ENCODE measurements around the gene CALD1.

Gene CALD1

DNA sequence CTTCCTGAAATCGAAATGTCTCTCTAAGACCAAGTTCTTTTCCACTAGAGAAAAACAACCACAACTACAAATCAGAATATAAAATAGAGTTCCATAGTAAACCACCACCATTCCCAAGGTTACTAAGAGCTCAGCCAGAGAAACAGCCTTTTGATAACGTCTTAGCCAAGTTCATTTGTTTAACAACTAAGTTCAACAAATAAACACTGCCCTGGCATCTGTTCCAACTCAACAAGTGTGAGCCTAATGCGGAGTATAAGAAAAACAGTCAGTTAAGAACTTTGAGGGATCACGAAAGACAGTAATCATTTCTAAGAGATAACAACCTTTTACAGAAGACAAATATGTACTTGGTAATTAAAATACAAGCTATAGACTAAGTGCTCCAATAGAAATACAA is 77.3 kb downstream of the CALD1 start:
- H3K4me3 ChIP-seq (replicated peaks; ENCODE audit: low read depth, low read length): no peak overlapping the region
- TF ChIP-seq, protein P1, sequence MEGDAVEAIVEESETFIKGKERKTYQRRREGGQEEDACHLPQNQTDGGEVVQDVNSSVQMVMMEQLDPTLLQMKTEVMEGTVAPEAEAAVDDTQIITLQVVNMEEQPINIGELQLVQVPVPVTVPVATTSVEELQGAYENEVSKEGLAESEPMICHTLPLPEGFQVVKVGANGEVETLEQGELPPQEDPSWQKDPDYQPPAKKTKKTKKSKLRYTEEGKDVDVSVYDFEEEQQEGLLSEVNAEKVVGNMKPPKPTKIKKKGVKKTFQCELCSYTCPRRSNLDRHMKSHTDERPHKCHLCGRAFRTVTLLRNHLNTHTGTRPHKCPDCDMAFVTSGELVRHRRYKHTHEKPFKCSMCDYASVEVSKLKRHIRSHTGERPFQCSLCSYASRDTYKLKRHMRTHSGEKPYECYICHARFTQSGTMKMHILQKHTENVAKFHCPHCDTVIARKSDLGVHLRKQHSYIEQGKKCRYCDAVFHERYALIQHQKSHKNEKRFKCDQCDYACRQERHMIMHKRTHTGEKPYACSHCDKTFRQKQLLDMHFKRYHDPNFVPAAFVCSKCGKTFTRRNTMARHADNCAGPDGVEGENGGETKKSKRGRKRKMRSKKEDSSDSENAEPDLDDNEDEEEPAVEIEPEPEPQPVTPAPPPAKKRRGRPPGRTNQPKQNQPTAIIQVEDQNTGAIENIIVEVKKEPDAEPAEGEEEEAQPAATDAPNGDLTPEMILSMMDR (IDR thresholded peaks at IDR 0.05; ENCODE audit: low read depth, low read length, missing control alignments): no peak
- no peak for DNase-seq (ENCODE audit: extremely low read depth, low read depth)

DNA sequence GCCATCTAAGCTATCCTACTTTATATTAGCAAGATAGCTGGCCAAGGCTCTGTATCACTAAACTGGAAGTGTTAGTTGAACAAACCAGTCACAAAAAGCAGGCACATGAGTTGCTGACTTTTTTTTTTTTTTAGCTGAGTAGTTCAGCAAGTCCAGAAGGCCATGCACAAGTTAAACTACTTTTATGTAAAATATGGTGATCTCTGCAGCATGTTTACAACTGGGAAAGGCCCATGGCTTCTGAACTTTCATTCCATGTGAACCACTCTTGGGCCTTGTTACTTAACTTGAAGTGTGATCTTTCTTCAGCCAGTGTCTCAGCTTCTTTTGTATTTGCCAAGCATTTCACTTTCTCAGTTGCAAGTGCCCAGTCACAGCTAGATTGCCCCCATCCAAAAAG is 78.5 kb downstream of the CALD1 start:
- H3K4me3 ChIP-seq (replicated peaks; ENCODE audit: low read depth, low read length): no peak overlapping the region
- TF ChIP-seq, protein P1 (IDR thresholded peaks at IDR 0.05; ENCODE audit: low read depth, low read length, missing control alignments): no peak
- DNase-seq (ENCODE audit: extremely low read depth, low read depth): no peak

DNA sequence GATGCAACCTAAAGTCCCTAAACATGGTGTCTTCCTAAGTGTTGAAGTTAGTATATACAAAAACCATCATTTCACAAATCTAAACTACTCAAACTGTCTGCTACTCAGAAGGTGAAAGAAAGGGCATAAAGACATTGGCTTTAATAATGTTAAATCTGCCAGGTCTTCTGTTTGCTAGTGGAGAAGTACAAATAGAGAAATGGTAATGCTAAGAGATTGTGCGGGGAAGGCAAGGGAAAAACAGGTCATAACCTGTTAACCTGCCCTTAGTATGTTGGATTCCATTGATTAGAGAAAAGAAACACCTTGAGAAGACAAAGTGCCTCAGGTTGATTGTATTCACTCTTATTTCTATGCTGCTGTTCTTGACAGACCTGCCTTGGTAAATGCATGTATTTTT is 80.3 kb downstream of the CALD1 start:
- H3K4me3 ChIP-seq (replicated peaks; ENCODE audit: low read depth, low read length): no peak overlapping the region
- TF ChIP-seq, protein P1 (IDR thresholded peaks at IDR 0.05; ENCODE audit: low read depth, low read length, missing control alignments): no peak
- no peak for DNase-seq (ENCODE audit: extremely low read depth, low read depth)

DNA sequence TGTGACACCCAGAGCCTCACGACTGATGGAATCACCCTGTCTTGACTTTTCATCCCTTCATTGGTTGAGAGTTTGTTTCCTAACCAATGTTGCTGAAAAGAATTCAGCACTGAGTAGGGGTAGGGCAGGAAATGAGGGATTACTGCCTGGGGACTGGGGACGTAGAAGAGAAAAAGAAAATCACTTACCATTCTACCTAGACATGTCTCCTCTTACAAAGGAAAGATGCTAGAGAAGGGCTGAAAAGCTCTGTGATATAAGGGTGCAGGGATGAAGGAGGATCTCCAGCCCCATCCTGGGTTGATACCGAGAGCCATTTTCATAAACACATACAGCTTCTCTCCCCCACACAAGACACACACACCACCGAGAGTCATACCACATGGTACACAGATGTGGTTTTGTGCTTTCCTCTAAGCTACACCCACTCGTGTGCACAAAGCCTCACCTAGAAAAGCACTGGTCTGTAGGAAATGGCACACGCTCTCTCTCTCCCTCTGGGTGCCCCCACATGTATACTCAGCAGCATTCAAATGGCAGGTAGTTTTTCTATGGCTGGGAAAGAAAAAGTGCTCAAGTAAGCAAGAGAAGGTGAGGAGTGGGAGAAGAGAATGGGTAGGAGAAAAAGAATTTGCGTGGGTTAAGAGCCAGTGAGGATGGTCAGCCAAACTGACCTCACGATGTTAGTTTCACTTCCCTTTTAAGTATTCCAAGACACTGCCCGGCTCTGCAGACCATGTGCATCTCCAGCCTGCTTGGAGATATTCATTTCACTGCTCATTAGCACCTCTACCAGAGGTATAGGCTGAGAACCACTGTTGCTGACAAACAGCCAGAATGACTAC is 85.8 kb downstream of the CALD1 start:
- H3K4me3 ChIP-seq (replicated peaks; ENCODE audit: low read depth, low read length): peak overlapping the region; percentile 20
- DNase-seq (ENCODE audit: extremely low read depth, low read depth): peak; percentile 87
- TF ChIP-seq, protein P1 (IDR thresholded peaks at IDR 0.05; ENCODE audit: low read depth, low read length, missing control alignments): no peak

DNA sequence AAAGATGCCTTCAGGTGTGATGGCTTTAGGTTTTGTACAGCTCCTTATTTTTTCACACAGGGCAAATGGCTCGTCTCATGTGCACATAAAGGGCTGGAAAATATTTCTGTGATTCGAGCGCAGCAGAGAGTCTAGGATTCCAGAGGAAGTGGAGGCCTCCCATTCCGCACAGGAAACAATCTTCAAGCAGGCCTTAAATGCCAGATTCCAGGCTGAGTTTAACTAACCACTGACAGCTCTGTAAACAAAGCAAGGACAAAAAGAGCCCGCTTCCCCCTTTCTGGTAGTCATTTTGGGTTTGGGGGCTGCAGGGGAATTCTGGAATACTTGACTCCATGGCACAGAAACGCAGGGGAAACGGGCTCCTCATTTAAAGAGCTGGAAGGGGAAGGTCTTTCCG is 87.2 kb downstream of the CALD1 start:
- peak overlapping the region; percentile 12 for H3K4me3 ChIP-seq (replicated peaks; ENCODE audit: low read depth, low read length)
- TF ChIP-seq, protein P1 (IDR thresholded peaks at IDR 0.05; ENCODE audit: low read depth, low read length, missing control alignments): no peak
- no peak for DNase-seq (ENCODE audit: extremely low read depth, low read depth)

DNA sequence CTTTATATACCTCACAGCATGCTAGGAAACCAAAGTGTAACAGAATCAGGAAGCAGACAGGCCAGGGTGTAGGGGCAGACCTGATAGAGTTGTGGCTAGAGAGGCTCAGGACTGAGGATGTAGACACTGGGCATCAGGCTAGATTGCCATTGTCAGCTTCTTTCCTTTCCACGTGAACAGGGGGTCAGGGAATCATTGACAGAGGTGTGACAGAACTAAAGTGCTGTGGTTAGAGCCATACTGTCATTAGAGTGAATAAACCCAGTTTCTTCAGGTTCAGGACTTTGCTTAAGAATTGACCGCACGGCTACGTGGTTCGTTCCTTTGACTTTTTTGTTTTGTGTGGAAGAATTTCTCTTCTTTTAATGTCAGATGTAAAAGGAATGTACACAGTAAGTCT is 90.7 kb downstream of the CALD1 start:
- DNase-seq (ENCODE audit: extremely low read depth, low read depth): no peak
- H3K4me3 ChIP-seq (replicated peaks; ENCODE audit: low read depth, low read length): no peak overlapping the region
- TF ChIP-seq, protein P1 (IDR thresholded peaks at IDR 0.05; ENCODE audit: low read depth, low read length, missing control alignments): no peak

Data from HFF-Myc (cell line).